ENCODE results near the gene SEMA3A. TPM values are rescaled to one million over a fixed set of nuclear protein-coding genes. Genes with fewer than 3 reads are reported as not detected.

Gene SEMA3A
- total RNA-seq, 1 experiment from 2014 or later, result 20.2 TPM

DNA sequence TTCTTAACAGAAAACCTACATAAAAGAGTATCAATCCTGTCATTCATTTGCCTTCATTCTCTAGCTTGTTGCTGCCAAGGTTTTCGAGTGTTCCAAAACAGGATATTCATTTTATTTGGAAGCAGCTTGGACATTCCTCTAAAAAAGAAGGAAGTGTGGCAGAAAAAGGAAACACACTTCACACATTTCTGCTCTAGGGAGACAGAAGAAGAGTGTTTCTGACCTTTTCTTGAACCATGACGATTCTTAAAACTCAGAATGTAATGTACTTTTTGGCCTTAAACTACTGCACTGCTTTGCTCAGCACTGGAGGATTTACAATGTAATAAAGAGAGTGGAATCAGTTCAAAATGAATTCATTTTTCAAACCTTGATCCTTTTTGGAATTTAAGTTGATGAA lies 81.3 kb downstream of the SEMA3A start:
- Mint-ChIP-seq H3K27ac (ENCODE audit: unreplicated experiment) (no peak overlapping the region), H3K9me3 (ENCODE audit: low read depth, unreplicated experiment) (no peaks in the 10 kb centered on the region), H3K4me1 (ENCODE audit: low read depth, unreplicated experiment) (peaks cover 10% of the 10 kb centered on the region), H3K27me3 (ENCODE audit: unreplicated experiment) (no peaks in the 10 kb centered on the region), H3K4me3 (ENCODE audit: low read depth, unreplicated experiment) (no peak overlapping the region), H3K36me3 (ENCODE audit: insufficient read depth, unreplicated experiment) (no peaks in the 10 kb centered on the region)
- CTCF ChIA-PET, result no interaction called here
- TF ChIP-seq, protein P1, sequence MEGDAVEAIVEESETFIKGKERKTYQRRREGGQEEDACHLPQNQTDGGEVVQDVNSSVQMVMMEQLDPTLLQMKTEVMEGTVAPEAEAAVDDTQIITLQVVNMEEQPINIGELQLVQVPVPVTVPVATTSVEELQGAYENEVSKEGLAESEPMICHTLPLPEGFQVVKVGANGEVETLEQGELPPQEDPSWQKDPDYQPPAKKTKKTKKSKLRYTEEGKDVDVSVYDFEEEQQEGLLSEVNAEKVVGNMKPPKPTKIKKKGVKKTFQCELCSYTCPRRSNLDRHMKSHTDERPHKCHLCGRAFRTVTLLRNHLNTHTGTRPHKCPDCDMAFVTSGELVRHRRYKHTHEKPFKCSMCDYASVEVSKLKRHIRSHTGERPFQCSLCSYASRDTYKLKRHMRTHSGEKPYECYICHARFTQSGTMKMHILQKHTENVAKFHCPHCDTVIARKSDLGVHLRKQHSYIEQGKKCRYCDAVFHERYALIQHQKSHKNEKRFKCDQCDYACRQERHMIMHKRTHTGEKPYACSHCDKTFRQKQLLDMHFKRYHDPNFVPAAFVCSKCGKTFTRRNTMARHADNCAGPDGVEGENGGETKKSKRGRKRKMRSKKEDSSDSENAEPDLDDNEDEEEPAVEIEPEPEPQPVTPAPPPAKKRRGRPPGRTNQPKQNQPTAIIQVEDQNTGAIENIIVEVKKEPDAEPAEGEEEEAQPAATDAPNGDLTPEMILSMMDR (IDR thresholded peaks at IDR 0.05; ENCODE audit: unreplicated experiment), result no peak
- intact Hi-C loops (cut with micrococcal nuclease; ENCODE audit: unreplicated experiment), result no loop called here
- BruUV-seq (replicated peaks), result no TSS peak
- no peak for DNase-seq

DNA sequence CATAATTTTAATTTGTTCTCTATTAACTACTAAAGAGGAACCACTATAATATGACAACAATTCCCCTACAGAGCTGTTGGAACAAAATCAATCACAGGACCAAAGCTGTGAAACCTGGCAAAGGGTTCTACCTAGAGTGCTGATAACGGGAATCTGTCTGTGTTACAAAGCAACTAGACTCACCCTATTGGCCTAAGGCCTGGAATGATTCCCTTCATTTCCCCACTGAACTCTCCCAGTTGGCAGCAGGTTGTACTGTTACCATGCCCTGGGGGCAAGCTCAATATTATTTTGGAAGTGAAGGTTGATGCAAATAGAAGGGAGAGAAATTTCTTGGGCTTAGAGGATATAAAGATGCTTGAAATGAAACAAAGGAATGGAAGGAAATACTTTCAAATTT lies 81.8 kb downstream of the SEMA3A start:
- TF ChIP-seq, protein P1 (IDR thresholded peaks at IDR 0.05; ENCODE audit: unreplicated experiment), result no peak
- no TSS peak for BruUV-seq (replicated peaks)
- H3K27ac Mint-ChIP-seq (ENCODE audit: unreplicated experiment), result no peak overlapping the region
- no peak overlapping the region for H3K4me3 Mint-ChIP-seq (ENCODE audit: low read depth, unreplicated experiment)
- peaks cover 10% of the 10 kb centered on the region for H3K4me1 Mint-ChIP-seq (ENCODE audit: low read depth, unreplicated experiment)
- no peaks in the 10 kb centered on the region for H3K9me3 Mint-ChIP-seq (ENCODE audit: low read depth, unreplicated experiment)
- intact Hi-C loops (cut with micrococcal nuclease; ENCODE audit: unreplicated experiment), result no loop called here
- CTCF ChIA-PET, result no interaction called here
- no peak for DNase-seq
- H3K27me3 Mint-ChIP-seq (ENCODE audit: unreplicated experiment), result no peaks in the 10 kb centered on the region
- H3K36me3 Mint-ChIP-seq (ENCODE audit: insufficient read depth, unreplicated experiment), result no peaks in the 10 kb centered on the region

DNA sequence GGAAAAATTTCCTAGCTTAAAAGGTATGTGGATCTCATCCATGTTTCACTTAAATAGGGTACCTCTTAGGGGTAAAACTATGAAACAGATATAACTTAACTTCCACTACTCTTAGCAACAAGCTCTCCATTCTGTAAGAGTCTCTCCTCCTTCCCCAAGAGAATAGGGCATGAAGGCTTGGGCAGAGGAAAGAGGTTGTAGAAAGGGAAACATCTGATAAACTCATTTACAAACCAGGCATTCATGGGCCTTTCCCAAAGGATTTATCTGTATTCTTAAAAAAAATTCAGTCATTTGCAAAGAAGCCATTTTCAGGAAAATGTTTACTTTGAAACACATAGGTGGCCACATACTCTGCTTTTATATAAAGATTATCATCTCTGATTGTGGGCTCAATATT lies 82.7 kb downstream of the SEMA3A start:
- TF ChIP-seq, protein P1 (IDR thresholded peaks at IDR 0.05; ENCODE audit: unreplicated experiment), result no peak
- BruUV-seq (replicated peaks), result no TSS peak
- no peak for DNase-seq
- no peak overlapping the region for H3K27ac Mint-ChIP-seq (ENCODE audit: unreplicated experiment)
- CTCF ChIA-PET, result no interaction called here
- H3K27me3 Mint-ChIP-seq (ENCODE audit: unreplicated experiment), result no peaks in the 10 kb centered on the region
- no peaks in the 10 kb centered on the region for H3K9me3 Mint-ChIP-seq (ENCODE audit: low read depth, unreplicated experiment)
- intact Hi-C loops (cut with micrococcal nuclease; ENCODE audit: unreplicated experiment), result no loop called here
- peaks cover 10% of the 10 kb centered on the region for H3K4me1 Mint-ChIP-seq (ENCODE audit: low read depth, unreplicated experiment)
- no peak overlapping the region for H3K4me3 Mint-ChIP-seq (ENCODE audit: low read depth, unreplicated experiment)
- no peaks in the 10 kb centered on the region for H3K36me3 Mint-ChIP-seq (ENCODE audit: insufficient read depth, unreplicated experiment)

DNA sequence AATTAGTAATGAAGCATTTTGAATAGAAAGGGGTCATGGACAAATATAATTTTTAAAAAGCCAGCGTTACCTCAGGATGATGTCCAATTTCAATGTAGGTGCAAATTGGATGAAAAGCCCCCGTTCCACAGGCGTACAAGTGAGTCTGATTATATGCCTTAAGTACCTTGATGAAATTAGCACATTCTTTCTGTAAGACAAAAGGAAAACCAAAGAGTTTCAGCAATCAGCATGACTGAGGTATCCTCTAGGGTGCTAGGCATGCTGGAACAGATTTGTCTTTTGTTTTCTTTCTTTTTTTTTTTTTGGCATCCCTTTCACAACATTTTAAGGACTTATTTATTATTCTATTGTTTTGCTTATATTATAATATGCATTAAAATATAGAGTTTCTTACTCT lies 84.2 kb downstream of the SEMA3A start:
- peaks cover 10% of the 10 kb centered on the region for H3K4me1 Mint-ChIP-seq (ENCODE audit: low read depth, unreplicated experiment)
- H3K9me3 Mint-ChIP-seq (ENCODE audit: low read depth, unreplicated experiment), result no peaks in the 10 kb centered on the region
- TF ChIP-seq, protein P1 (IDR thresholded peaks at IDR 0.05; ENCODE audit: unreplicated experiment), result no peak
- no peaks in the 10 kb centered on the region for H3K36me3 Mint-ChIP-seq (ENCODE audit: insufficient read depth, unreplicated experiment)
- BruUV-seq (replicated peaks), result no TSS peak
- intact Hi-C loops (cut with micrococcal nuclease; ENCODE audit: unreplicated experiment), result no loop called here
- no peak overlapping the region for H3K27ac Mint-ChIP-seq (ENCODE audit: unreplicated experiment)
- CTCF ChIA-PET, result no interaction called here
- DNase-seq, result no peak
- no peaks in the 10 kb centered on the region for H3K27me3 Mint-ChIP-seq (ENCODE audit: unreplicated experiment)
- no peak overlapping the region for H3K4me3 Mint-ChIP-seq (ENCODE audit: low read depth, unreplicated experiment)

DNA sequence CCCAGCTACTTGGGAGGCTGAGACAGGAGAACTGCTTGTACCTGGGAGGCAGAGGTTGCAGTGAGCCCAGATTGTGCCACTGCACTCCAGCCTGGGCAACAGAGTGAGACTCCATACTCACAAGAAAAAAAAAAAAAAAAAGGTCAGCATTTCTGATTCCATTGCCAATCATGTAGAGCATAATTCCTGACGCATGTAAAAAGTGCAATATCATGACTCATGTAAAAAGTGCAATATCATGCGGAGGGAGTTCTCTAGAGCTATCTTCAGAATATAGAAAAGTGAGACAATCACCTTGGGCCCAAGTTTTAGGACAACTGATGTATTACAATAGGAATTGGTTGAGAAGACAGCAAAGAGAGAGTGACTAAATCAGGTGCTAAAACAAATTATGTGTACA lies 85.8 kb downstream of the SEMA3A start:
- Mint-ChIP-seq H3K9me3 (ENCODE audit: low read depth, unreplicated experiment) (no peaks in the 10 kb centered on the region), H3K4me3 (ENCODE audit: low read depth, unreplicated experiment) (no peak overlapping the region), H3K4me1 (ENCODE audit: low read depth, unreplicated experiment) (peaks cover 10% of the 10 kb centered on the region), H3K27me3 (ENCODE audit: unreplicated experiment) (no peaks in the 10 kb centered on the region), H3K36me3 (ENCODE audit: insufficient read depth, unreplicated experiment) (no peaks in the 10 kb centered on the region), H3K27ac (ENCODE audit: unreplicated experiment) (no peak overlapping the region)
- BruUV-seq (replicated peaks), result no TSS peak
- DNase-seq, result no peak
- TF ChIP-seq, protein P1 (IDR thresholded peaks at IDR 0.05; ENCODE audit: unreplicated experiment), result no peak
- CTCF ChIA-PET, result no interaction called here
- intact Hi-C loops (cut with micrococcal nuclease; ENCODE audit: unreplicated experiment), result no loop called here

All from Calu3 (cell line).